Nephron (organoid): ENCODE data around the gene MYCN.
"Not testable (repeated sequence)": the region's sequence is repeated elsewhere in the genome, so short reads cannot be mapped to it uniquely, and the experiment has no call there.

Experiments
- H3K27ac Mint-ChIP-seq, 3 experiments: 2 replicates each; pipeline ENCODE4 v1.8.0; 2020; ENCODE audit warnings: mixed read lengths in 3 of 3, mild to moderate bottlenecking in 2 of 3, moderate library complexity in 1 of 3
- H3K27me3 Mint-ChIP-seq: 2 replicates; pipeline ENCODE4 v1.8.0; 2021; ENCODE audit warnings: low read depth, mild to moderate bottlenecking, moderate library complexity, mixed read lengths
- H3K36me3 Mint-ChIP-seq: 2 replicates; pipeline ENCODE4 v1.8.0; 2020; ENCODE audit warnings: low read depth, mixed read lengths
- H3K4me1 Mint-ChIP-seq: 2 replicates; pipeline ENCODE4 v1.8.0; 2020; ENCODE audit warnings: mixed read lengths
- H3K4me3 Mint-ChIP-seq, 3 experiments: 2 replicates each; pipeline ENCODE4 v1.8.0; 2020; ENCODE audit warnings: mild to moderate bottlenecking in 3 of 3, mixed read lengths in 3 of 3, moderate library complexity in 2 of 3
- H3K9me3 Mint-ChIP-seq: 2 replicates; pipeline ENCODE4 v1.8.0; 2020; ENCODE audit warnings: mixed read lengths
- CTCF ChIP-seq, 3 experiments: fragments of 200-600 bp; sonication (generic); IDR thresholded peaks; one replicate each; pipeline ENCODE4 v1.5.0; 2021; ENCODE audit warnings: antibody characterized with exemption in 3 of 3; ENCODE audit not compliant: unreplicated experiment in 3 of 3

The MYCN gene

GRCh38 chr2:15906778-15907177 lies 33.6 kb upstream of the MYCN start:
- TF ChIP-seq CTCF (IDR thresholded peaks at IDR 0.05; ENCODE audit: unreplicated experiment in 3 of 3): no peak
- Mint-ChIP-seq H3K9me3 (peaks cover 21% of the 10 kb centered on the region), H3K36me3 (peaks cover 3% of the 10 kb centered on the region), H3K27ac (no peak overlapping the region), H3K4me1 (peaks cover 6% of the 10 kb centered on the region), H3K27me3 (peaks cover 13% of the 10 kb centered on the region), H3K4me3 (no peak overlapping the region)

- H3K9me3 Mint-ChIP-seq: peaks cover 21% of the 10 kb centered on the region
- no peak overlapping the region for H3K27ac Mint-ChIP-seq
- no peak overlapping the region for H3K4me3 Mint-ChIP-seq
- H3K27me3 Mint-ChIP-seq: peaks cover 13% of the 10 kb centered on the region
- H3K4me1 Mint-ChIP-seq: peaks cover 14% of the 10 kb centered on the region
- peaks cover 3% of the 10 kb centered on the region for H3K36me3 Mint-ChIP-seq
- no peak for TF ChIP-seq CTCF (IDR thresholded peaks at IDR 0.05; ENCODE audit: unreplicated experiment in 3 of 3)
Measured at GRCh38 chr2:15907461-15908324, 32.7 kb upstream of the MYCN start.

- Mint-ChIP-seq H3K9me3 (peaks cover 21% of the 10 kb centered on the region), H3K27me3 (peaks cover 18% of the 10 kb centered on the region), H3K27ac (no peak overlapping the region), H3K4me3 (no peak overlapping the region), H3K4me1 (peaks cover 19% of the 10 kb centered on the region), H3K36me3 (peaks cover 3% of the 10 kb centered on the region)
- TF ChIP-seq CTCF (IDR thresholded peaks at IDR 0.05; ENCODE audit: unreplicated experiment in 3 of 3): no peak
Measured at GRCh38 chr2:15908371-15908770, 32.0 kb upstream of the MYCN start.

GRCh38 chr2:15909157-15909556 lies 31.2 kb upstream of the MYCN start:
- H3K36me3 Mint-ChIP-seq: peaks cover 3% of the 10 kb centered on the region
- peaks cover 23% of the 10 kb centered on the region for H3K27me3 Mint-ChIP-seq
- no peak overlapping the region for H3K4me3 Mint-ChIP-seq
- H3K27ac Mint-ChIP-seq: no peak overlapping the region
- TF ChIP-seq CTCF (IDR thresholded peaks at IDR 0.05; ENCODE audit: unreplicated experiment in 3 of 3): no peak
- H3K9me3 Mint-ChIP-seq: peaks cover 21% of the 10 kb centered on the region
- peaks cover 27% of the 10 kb centered on the region for H3K4me1 Mint-ChIP-seq

GRCh38 chr2:15909736-15910135 lies 30.6 kb upstream of the MYCN start:
- H3K27ac Mint-ChIP-seq: no peak overlapping the region

GRCh38 chr2:15911270-15911669 lies 29.1 kb upstream of the MYCN start:
- H3K36me3 Mint-ChIP-seq, H3K27ac Mint-ChIP-seq, H3K4me3 Mint-ChIP-seq, H3K9me3 Mint-ChIP-seq: not testable (repeated sequence)
- Mint-ChIP-seq H3K27me3 (peaks cover 28% of the 10 kb centered on the region), H3K4me1 (peaks cover 38% of the 10 kb centered on the region)

More at GRCh38 chr2:15909736-15910135, 30.6 kb upstream of the MYCN start:
- no peak overlapping the region for H3K4me3 Mint-ChIP-seq
- H3K9me3 Mint-ChIP-seq: peaks cover 19% of the 10 kb centered on the region
- TF ChIP-seq CTCF (IDR thresholded peaks at IDR 0.05; ENCODE audit: unreplicated experiment in 3 of 3): no peak
- peaks cover 26% of the 10 kb centered on the region for H3K27me3 Mint-ChIP-seq
- H3K4me1 Mint-ChIP-seq: peaks cover 33% of the 10 kb centered on the region
- H3K36me3 Mint-ChIP-seq: peaks cover 3% of the 10 kb centered on the region
